Effector memory CD4-positive, alpha-beta T cell (primary cell): ENCODE data around the gene MAP1LC3A.
"Not testable (repeated sequence)": the region's sequence is repeated elsewhere in the genome, so short reads cannot be mapped to it uniquely, and the experiment has no call there.

Experiments used
- DNase-seq, 3 donors: peaks; one replicate each; pipeline ENCODE4 v3.0.0-alpha.2; 2020
- H3K27ac ChIP-seq: 2 replicates; pipeline ENCODE4 v1.7.0; 2013; ENCODE audit warnings: mild to moderate bottlenecking, low read length, moderate library complexity; ENCODE audit not compliant: insufficient read depth, poor library complexity, severe bottlenecking
- H3K27me3 ChIP-seq: replicated peaks from 2 replicates; pipeline ENCODE4 v1.7.0; 2013; ENCODE audit warnings: mild to moderate bottlenecking, low read length; ENCODE audit not compliant: insufficient read depth, control insufficient read depth, poor library complexity, severe bottlenecking
- H3K36me3 ChIP-seq: 2 replicates; pipeline ENCODE4 v1.7.0; 2013; ENCODE audit warnings: mild to moderate bottlenecking, low read length, moderate library complexity; ENCODE audit not compliant: control insufficient read depth, insufficient read depth
- H3K4me1 ChIP-seq: 2 replicates; pipeline ENCODE4 v1.7.0; 2013; ENCODE audit warnings: low read length, mild to moderate bottlenecking; ENCODE audit not compliant: control insufficient read depth, insufficient read depth, poor library complexity, severe bottlenecking
- H3K4me3 ChIP-seq: 2 replicates; pipeline ENCODE4 v1.7.0; 2013; ENCODE audit warnings: low read length, low read depth, mild to moderate bottlenecking; ENCODE audit not compliant: insufficient read depth, poor library complexity, severe bottlenecking
- H3K9me3 ChIP-seq: 2 replicates; pipeline ENCODE4 v1.7.0; 2013; ENCODE audit warnings: mild to moderate bottlenecking, low read length, moderate library complexity; ENCODE audit not compliant: control insufficient read depth

Gene MAP1LC3A

DNA sequence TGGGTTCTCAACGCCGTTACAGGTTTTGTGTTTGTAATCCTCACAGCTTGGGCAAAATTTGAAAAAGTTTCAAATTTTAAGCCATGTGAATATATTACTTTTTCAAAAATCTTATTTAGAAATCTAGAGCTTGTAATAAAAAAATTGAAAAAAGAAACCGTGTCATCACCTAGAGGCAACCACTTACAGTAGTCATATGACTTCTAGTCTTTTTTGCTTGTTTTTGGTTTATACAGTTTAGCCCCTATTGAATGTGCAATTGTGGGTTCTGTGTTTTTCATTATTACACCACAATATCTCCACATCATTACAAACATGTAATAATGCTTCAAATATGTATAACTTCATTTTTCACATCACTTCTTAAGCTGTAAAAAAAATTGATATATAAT lies 41.4 kb upstream of the MAP1LC3A start:
- H3K9me3 ChIP-seq = no peaks in the 10 kb centered on the region
- DNase-seq = no peak
- H3K27ac ChIP-seq = peak overlapping the region; percentile 77
- peaks cover 25% of the 10 kb centered on the region for H3K4me1 ChIP-seq
- H3K36me3 ChIP-seq = no peaks in the 10 kb centered on the region
- H3K4me3 ChIP-seq = peak overlapping the region; percentile 96
- no peaks in the 10 kb centered on the region for H3K27me3 ChIP-seq

DNA sequence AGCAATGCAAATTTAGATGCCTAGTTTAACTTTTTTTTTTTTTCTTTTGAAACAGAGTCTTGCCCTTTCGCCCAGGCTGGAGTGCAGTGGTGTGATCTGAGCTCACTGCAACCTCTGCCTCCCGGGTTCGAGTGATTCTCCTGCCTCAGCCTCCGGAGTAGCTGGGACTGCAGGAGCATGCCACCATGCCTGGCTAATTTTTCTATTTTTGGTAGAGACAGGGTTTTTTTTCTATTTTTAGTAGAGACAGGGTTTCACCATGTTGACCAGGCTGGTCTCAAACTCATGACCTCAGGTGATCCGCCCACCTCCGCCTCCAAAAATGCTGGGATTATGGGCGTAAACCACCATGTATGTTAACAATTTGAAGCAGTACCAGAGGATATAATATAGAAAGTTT lies 39.7 kb upstream of the MAP1LC3A start:
- not testable (repeated sequence) for H3K27ac ChIP-seq, H3K4me3 ChIP-seq, H3K9me3 ChIP-seq, H3K36me3 ChIP-seq, DNase-seq, H3K27me3 ChIP-seq
- peaks cover 19% of the 10 kb centered on the region for H3K4me1 ChIP-seq

- not testable (repeated sequence) for DNase-seq, H3K36me3 ChIP-seq, H3K27ac ChIP-seq, H3K27me3 ChIP-seq, H3K4me3 ChIP-seq, H3K9me3 ChIP-seq
- peaks cover 16% of the 10 kb centered on the region for H3K4me1 ChIP-seq
Measured at GRCh38 chr20:34519841-34520240, 38.7 kb upstream of the MAP1LC3A start.

GRCh38 chr20:34522969-34523871 lies 35.3 kb upstream of the MAP1LC3A start:
- DNase-seq = no peak

DNA sequence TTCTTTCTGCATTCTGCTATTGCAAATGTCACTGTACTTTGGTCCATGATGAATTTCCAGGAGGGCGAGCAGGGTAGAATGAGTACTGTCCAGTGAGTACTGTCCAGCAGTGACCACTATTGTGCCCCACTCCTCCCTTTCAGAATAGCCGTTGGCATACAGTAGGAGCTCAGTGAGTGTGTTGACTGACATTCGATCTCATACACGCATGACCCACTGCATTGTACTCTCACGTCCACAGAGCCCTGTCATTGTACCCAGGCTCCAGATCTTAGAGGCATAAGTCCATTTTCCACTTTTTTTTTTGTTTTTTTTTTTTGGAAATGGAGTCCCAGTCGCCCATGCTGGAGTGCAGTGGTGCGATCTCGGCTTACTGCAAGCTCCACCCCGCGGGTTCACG lies 34.1 kb upstream of the MAP1LC3A start:
- Histone ChIP-seq H3K27me3 (no peaks in the 10 kb centered on the region), H3K36me3 (peaks cover 31% of the 10 kb centered on the region), H3K4me1 (no peaks in the 10 kb centered on the region), H3K4me3 (no peak overlapping the region), H3K27ac (no peak overlapping the region), H3K9me3 (no peaks in the 10 kb centered on the region)
- no peak for DNase-seq

More at GRCh38 chr20:34522969-34523871, 35.3 kb upstream of the MAP1LC3A start:
- Histone ChIP-seq H3K27ac (no peak overlapping the region), H3K27me3 (no peaks in the 10 kb centered on the region), H3K4me1 (peaks cover 5% of the 10 kb centered on the region), H3K9me3 (no peaks in the 10 kb centered on the region), H3K4me3 (no peak overlapping the region), H3K36me3 (peaks cover 23% of the 10 kb centered on the region)

GRCh38 chr20:34525342-34525708 lies 33.2 kb upstream of the MAP1LC3A start:
- Histone ChIP-seq H3K27me3 (no peaks in the 10 kb centered on the region), H3K36me3 (peaks cover 38% of the 10 kb centered on the region), H3K9me3 (no peaks in the 10 kb centered on the region), H3K4me3 (no peak overlapping the region), H3K27ac (no peak overlapping the region), H3K4me1 (no peaks in the 10 kb centered on the region)
- no peak for DNase-seq

GRCh38 chr20:34525709-34526416 lies 32.7 kb upstream of the MAP1LC3A start:
- no peak overlapping the region for H3K4me3 ChIP-seq
- no peaks in the 10 kb centered on the region for H3K4me1 ChIP-seq
- peaks cover 43% of the 10 kb centered on the region for H3K36me3 ChIP-seq
- no peak for DNase-seq
- H3K9me3 ChIP-seq = no peaks in the 10 kb centered on the region
- no peak overlapping the region for H3K27ac ChIP-seq
- H3K27me3 ChIP-seq = no peaks in the 10 kb centered on the region

DNA sequence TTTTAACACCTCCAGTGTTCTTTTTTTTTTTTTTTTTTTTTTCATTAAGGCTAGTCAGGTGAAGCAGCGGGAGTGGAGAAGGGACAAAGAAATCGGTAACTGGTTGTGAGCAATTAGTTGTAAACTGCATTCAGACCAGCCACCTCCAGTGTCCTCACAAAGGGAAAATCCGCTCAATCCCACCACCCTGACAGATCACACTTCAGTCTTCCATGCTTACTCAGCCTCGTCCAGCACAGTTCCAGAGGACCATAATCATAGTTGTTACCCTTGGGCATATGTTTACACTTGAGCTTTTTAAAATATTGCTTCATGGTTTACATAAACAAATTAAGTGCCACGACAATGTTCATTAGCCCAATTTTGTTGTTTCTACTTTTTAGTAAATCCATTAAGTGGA lies 32.1 kb upstream of the MAP1LC3A start:
- H3K36me3 ChIP-seq = peaks cover 43% of the 10 kb centered on the region
- no peak overlapping the region for H3K4me3 ChIP-seq
- H3K27me3 ChIP-seq = no peaks in the 10 kb centered on the region
- H3K4me1 ChIP-seq = no peaks in the 10 kb centered on the region
- no peaks in the 10 kb centered on the region for H3K9me3 ChIP-seq
- DNase-seq = no peak
- H3K27ac ChIP-seq = no peak overlapping the region

- Histone ChIP-seq H3K4me3 (no peak overlapping the region), H3K9me3 (no peaks in the 10 kb centered on the region), H3K27ac (no peak overlapping the region), H3K27me3 (no peaks in the 10 kb centered on the region), H3K36me3 (peaks cover 46% of the 10 kb centered on the region), H3K4me1 (no peaks in the 10 kb centered on the region)
- DNase-seq = no peak
Measured at GRCh38 chr20:34527016-34527415, 31.5 kb upstream of the MAP1LC3A start.

DNA sequence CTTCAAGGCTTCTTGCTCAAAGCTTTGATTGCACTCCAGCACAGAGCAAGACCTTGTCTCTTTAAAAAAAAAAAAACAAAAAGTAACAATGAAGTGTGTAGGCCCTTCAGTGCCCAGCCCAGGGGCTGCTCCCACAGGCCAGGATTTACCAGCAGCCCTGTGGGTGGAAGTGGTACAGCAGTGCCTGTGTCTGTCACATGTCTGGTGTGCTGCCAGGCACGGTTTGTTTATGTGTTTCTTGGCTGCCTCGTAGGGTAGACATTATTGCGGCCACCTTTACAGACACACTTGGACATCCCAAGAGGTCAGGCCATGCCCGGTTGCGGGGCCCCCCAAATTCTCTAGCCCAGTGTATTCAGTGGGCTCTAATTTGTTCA lies 29.6 kb upstream of the MAP1LC3A start:
- no peak overlapping the region for H3K4me3 ChIP-seq
- no peak for DNase-seq
- no peaks in the 10 kb centered on the region for H3K9me3 ChIP-seq
- no peaks in the 10 kb centered on the region for H3K4me1 ChIP-seq
- H3K27me3 ChIP-seq = no peaks in the 10 kb centered on the region
- H3K36me3 ChIP-seq = peaks cover 61% of the 10 kb centered on the region
- H3K27ac ChIP-seq = no peak overlapping the region
